CD4-positive, alpha-beta T cell treated with Interleukin-2 at 100 ng/mL for 4 hours (primary cell): ENCODE data around the gene TYW1B.
"Not testable (repeated sequence)": the region's sequence is repeated elsewhere in the genome, so short reads cannot be mapped to it uniquely, and the experiment has no call there.

Experiments used
- DNase-seq: peaks from one replicate; pipeline ENCODE4 v3.0.0-alpha.2; 2020; ENCODE audit warnings: low spot score

TYW1B gene

DNA sequence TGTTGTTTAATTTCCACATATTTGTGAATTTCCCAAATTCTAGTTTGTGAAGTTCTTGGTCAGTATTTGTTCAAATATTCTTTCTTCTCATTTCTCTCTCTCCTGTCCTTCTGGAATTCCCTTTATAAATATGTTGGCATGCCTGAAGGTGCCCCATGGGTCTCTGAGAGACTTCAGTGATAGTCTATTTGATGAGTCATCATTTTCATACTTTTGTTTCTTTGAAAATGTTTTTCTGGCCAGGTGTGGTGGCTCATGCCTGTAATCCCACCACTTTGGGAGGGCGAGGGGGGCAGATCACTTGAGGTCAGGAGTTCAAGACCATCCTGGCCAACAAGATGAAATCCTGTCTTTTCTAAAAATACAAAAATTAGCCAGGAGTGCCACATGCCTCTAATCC, 127.5 kb downstream of the TYW1B start:
- DNase-seq: not testable (repeated sequence)

DNA sequence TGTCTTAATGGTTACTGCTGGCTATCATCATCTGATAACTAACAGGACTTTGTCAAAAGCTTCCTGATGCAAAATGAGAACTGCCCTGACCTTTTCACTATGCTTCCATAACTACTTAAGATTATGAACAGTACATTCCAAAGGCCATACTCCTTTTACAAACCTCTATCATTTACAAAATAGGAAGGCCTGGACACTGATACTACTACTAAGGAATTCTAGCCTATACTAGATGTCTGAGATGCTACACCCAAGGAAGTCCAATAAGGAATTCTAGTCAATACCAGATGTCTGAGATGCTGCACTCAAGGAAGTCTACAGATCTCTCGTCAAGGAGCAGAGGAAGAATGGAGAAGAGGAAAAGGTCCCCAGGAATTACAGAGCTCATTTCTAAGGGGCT, 130.9 kb downstream of the TYW1B start:
- DNase-seq: not testable (repeated sequence)

DNA sequence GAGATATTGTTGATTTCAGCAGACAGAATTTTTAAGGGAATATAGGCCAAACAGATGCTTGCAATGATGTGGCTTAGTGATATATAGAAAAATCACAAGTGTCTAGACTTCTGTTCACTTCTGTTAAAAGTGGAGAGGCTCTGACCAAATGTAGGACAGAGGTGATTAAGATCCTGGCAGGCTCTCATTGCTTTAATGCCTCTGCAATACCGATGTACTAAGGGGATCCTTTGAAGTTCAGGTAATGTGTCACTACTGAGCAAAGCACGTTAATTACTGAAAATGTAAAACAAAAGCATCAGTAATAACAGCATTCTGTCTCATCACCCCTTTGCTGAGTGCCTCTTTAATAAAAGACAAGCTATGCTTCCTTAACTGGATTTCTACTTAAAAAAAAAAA, 131.4 kb downstream of the TYW1B start:
- not testable (repeated sequence) for DNase-seq

DNA sequence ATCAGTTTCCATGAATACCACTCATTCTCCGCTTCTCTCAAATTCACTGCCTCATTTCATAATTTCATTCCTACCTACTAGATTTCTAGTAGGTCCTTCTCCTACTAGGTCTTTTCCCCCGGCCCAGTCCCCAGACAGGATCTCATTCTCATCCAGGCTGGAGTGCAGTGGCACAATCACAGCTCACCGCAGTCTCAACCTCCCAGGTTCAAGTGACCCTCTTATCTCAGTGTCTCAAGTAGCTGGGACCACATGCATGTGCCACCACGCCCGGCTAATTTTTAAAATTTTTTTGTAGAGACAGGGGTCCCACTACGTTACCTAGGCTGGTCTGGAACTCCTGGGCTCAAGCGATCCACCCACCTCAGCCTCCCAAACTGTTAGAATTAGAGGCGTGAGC, 132.5 kb downstream of the TYW1B start:
- DNase-seq: not testable (repeated sequence)

DNA sequence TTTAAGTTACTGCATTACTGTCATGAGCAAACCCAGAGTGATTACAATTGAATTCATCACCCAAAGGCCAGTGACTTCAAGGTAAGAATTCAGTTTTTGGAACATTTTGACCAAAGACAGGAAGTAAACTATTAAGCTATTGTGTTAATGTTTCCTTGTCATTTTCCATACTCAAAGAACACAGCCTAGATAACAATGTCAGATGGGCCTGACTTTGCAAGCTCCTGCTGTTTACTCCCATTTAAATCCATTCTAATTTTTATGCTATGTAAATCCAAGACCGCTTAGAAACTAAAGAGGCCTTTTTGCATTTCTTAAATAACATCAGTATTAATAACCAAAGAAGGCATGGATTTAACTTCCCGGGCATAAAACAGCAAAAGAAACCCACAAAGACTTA, 136.6 kb downstream of the TYW1B start:
- not testable (repeated sequence) for DNase-seq

DNA sequence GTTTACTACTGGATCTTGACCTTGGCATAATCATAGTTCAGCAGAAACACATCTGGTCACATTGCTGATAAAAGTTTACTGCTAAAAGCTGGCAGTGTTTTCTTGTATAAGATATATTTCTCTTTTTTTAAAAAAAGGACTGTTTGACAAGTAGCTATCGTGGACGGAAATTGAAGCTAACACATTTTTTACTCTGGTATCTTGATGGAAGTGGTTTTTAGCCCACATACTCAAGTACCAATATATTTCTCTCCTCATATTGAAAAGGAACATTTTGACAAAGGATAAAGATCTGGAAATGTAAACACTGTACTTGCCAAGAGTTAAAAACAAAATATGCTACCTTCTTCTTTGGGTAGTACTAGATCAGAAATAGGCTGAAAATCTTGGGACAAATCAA, 137.8 kb downstream of the TYW1B start:
- not testable (repeated sequence) for DNase-seq

DNA sequence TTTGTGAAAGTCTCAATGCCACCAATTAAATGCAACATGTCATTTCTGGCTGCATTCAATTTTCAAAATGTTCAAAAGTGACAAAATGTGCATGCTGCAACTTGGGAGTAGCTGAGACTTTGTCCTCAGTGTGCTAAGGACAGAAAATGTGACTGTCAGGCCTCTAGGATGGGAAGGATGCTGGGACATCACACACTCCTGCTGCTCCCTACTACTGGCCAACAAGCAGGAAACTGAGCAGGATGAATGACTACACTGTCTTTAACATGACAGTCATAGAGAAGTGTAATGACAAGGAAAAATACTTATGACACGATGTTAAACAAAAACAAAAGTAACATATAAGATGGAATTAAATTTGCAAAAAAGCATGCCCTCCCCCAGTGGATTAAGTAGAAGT, 138.7 kb downstream of the TYW1B start:
- DNase-seq: not testable (repeated sequence)

DNA sequence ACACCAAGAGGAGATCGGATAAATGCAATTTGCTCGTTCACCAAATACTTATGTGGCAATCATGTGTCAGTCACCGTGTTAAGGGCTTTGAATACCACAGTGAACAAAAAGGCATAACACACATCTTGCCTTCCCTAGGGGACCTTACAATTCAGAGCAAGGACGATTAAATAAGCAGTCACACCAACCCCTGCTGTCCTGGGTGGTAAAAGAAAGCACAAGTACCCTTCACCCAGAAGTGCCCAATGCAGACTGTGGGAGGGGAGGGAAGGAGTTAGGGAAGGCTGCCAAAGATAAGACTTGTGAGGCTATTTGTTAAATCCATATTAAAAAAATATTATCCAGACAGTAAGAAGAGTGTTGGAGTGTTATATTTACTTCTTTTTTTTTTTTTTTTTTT, 146.8 kb downstream of the TYW1B start:
- not testable (repeated sequence) for DNase-seq

DNA sequence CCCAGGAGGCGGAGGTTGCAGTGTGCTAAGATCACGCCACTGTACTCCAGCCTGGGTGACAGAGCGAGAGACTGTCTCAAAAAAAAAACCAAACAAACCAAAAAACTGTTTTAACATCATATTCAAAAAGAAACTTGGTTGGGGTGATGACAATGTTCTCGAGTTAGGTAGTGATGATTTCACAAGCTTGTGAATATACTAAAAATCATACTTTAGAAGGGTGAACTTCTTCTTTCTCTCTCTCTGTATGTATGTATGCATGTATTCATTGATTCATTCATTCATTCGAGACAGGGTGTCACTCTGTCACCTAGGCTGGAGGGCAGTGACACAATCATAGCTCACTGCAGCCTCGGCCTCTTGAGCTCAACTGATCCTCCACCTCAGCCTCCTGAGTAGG, 151.1 kb downstream of the TYW1B start:
- not testable (repeated sequence) for DNase-seq

DNA sequence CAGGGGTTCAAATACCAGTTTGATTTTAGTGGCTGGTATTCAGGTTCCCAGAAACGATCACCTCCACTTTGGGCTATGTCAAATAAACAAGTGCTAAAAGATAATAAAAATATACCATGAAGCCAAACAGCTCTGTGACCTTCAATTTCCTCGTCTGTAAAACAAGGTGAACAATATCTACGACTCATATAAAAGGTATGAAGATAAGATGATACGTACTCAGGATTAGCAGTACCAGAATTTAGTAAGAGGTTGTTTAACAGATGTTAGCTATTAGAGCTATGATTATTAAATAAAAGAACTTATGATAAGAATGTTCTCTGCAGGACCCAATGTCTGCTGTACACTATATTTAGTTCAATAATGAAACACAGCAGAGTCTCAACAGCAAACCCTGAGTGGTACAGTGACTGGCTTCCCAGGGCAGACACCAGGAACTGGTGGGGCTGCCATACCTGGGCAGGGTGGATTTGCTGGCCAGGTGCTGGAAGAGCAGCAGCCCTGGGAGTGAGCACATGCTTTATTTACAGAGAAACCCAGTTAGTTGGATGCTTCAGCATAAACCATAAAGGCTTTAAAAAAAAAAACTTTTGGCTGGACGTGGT, 151.8 kb downstream of the TYW1B start:
- not testable (repeated sequence) for DNase-seq

DNA sequence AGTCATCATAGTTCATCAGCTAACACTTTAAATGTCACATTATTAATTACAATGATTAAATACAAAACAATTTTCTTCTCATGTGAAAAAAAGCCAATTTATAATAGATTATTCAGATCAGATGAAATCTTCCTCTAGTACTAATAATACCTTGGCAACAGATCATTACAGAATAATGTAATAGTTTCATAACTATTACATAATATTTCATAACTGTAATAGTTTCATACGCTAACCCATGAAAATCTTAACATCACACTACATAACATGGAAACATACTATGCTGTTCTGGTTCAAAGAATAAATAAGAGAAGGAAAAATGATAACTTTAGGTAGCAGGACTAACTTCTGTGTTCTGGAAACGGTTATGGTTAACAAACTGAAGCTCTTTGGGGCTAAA, 152.3 kb downstream of the TYW1B start:
- not testable (repeated sequence) for DNase-seq

DNA sequence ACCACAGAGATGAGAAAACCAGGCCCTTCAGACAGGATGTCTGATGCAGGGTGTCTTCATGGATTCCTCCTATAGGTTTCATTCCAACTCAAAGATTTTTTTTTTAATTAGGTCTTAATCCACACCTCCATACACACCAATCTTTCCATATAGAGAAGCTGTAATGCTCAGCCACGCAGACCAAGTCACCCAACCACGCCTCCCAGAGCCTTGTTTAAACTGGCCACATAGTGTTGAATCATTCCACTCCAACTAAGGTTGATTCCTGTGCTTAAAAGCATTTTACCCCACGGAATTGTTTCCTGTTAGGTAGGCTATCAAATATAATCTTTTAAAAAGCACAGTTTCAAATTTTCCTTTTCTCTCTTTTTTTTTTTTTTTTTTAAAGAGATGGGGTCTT, 153.6 kb downstream of the TYW1B start:
- no peak for DNase-seq

DNA sequence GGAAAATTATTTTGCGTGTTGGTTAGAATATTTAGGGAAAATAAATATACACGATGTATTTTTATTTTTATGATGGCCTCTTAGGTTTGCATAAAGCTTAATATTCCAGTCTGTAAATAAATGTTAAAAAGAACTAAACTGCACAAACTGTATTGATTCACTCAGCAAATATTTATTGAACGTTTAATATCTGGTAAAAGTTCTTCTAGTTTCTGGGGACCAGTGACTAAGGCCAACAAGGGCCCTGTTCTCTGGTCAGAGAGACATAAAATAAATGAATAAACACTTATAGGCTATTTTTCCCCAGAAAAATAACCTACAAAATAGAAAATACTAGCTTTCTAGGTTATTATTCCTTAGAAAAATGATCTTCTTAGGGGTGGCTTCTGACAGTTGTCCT, 157.2 kb downstream of the TYW1B start:
- DNase-seq: not testable (repeated sequence)

DNA sequence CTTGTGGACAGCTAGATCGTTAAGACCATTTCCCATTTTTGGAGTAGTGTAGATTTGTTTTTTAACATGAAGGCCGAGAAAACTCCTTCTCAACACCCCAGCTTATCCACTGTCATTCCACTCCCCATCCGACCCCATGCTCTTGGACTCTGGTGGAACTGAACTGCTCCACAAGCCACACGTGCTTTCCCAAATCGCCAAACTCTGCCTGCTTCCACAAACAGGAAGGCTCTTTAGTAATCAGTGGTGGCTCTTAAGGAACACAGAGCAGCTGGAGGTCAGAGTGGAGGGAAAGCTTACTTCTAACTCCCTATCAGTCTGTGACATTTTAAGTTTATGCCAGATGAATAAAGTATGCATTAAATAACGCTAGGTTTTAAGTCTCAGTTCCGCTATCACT, 159.6 kb downstream of the TYW1B start:
- DNase-seq: not testable (repeated sequence)

DNA sequence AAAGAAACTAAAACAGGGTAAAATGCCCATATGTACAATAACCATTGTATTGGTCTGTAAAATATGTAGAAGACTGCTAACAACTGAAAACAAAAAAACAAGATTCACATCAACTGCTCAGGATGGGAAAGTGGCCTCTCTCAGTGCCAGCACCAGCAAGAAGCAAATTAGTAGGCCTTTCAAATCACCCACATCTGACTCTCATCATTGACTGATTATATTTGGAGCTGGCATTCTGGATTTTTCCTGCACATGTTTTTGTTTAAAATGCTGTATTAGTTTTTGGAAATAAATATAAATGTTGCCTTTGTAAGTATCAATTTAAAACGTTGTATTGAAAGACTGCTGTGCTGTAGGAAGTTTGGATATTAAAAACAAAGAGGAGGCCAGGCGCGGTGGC, 161.0 kb downstream of the TYW1B start:
- not testable (repeated sequence) for DNase-seq

DNA sequence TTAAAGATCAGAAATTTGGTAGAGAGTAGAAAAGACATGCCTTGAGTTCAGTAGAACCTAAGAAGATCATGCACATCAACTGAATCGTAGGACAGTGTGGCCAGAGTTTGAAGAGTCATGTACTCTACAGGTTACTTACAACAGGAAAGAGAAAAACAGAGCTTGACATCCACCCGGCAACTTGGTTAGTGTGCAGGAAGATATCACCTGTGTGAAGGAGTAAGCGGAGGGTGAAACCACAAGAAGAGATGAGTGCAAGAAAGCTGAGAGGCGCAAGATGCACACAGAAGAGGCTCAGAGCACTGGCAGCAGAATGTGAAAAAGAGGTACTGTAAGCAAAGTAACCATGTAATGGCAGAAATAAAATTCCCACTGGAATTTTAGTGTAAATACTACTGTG, 179.4 kb downstream of the TYW1B start:
- DNase-seq: not testable (repeated sequence)

DNA sequence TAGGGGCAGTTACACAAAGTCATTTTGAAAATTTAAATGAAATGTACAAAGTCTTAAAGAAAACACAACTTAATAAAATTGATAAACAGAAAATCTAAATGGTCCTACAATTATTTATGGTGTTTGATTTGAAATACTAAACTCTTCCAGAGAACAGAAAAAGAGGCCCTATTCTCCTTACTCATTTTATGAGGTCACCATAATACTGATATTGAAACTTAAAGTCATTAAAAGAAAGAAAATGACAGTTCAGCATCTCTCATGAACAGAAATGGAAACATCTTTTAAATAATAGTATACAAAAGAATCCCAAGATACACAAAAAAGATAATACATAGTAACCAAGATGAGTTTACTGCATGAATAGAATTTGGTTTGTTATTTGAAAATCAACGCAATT, 184.3 kb downstream of the TYW1B start:
- DNase-seq: not testable (repeated sequence)

DNA sequence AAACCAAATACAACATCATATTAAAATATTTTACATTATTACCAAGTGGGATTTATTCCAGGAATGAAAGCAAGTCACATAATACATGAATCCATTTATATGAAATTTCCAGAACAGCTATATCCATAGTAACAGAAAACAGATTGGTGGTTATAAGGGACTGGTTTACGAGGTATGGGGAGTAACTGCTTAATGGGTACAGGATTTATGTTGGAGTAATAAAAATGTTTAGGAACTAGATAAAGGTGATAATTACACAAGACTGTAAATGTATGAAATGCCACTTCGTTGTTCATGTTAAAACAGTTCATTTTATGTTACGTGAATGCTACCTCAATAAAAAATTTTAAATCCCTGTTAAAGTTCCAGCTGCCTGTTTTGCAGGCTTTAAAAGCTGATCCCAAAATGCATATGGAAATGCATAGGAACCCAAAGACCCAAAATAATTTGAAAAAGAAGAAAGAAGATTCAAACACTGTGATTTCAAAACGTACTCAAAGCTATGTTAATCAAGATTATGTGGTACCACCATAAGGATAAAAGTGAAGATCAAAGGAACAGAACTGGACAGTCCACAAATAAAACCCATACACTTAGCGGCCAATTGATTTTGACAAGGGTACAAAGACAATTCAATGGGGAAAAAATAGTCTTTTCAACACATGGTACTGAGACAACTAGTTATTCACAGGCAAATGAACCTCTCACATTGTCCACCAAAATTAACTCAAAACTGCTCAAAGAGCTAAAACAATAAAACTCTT, 186.3 kb downstream of the TYW1B start:
- DNase-seq: not testable (repeated sequence)

DNA sequence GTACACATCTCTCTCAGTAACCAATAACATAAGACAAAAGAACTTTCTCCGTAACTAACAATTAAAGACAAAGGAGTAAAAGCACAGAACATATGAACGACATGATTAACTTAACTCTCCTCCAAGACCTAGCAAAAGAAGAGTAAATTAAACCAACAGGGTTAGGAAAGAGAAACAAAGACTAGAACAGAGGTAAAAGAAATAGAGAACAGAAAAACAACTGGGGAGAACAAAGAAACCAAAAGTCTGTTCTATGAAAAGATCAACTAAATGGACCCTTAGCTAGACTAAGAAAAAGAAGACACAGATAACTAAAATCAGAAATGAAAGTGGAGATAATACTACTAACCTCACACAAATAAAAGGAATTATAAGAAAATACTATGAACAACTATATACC, 187.3 kb downstream of the TYW1B start:
- DNase-seq: not testable (repeated sequence)

DNA sequence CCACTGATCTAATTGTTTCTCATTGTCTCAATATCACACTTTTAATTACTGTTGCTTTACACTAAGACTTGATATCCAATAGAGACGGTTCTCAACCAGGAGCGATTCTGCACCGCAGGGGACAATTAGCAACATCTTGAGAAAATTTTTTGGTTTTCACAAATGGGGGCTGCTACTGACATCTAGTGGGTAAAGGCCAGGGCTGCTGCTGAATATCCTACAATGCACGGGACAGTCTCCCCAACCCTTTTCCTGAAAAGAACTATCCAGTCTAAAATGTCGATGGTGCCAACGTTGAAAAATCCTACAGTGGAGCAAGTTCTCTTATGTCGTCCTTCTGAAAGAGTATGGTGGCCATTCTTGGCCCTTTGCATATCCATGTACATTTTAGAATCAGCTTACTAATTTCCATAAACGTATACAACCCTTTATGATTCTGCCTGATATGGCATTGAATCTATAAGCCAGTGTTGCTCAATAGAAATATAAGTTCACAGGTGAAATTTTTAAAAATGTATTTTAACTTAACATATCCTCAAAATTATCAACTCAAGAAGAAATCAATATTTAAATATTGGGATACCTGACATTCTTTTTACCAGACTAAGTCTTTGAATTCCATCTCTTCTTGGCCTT, 192.6 kb downstream of the TYW1B start:
- DNase-seq: not testable (repeated sequence)

DNA sequence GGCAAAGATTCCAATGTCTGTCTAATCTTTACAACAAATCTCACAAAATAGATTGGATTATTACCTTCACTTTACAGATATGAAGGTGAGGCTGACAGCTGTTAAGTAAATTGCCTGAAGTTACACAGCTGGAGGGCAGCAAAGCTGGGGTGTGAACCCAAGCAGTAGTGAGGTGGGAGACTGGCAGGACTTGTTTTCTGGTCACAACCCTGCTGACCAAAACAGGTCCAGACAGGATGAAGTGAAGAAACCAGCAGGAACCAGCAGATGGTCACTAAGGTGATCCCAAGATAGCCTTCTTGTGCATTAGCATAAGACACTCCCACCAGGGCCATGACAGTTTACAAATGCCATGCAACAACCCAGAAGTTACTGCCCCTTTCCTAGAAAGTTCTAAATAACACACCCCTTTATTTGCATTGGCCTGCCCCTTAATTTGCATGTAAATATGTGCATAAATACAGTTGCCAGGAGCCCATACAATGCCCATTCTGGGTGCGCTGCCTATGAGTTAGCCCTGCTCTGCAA, 195.2 kb downstream of the TYW1B start:
- DNase-seq: not testable (repeated sequence)

DNA sequence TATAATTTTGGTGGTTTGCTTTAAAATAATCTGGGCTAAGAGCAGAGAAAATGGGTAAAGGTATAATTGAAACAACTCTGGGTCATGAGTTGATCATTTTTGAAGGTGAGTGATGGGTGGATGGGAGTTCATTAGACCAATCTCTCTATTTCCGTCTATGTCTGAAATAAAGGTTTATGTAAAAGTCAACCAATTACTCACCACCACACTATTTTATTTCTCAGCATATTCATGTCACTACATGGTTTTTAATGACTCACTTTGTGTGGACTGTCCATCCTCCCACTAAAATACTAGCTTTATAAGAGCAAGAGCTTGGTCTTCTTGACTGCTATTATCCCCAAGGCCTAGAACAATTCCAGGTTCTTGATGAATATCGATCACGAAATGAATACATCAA, 199.6 kb downstream of the TYW1B start:
- DNase-seq: not testable (repeated sequence)
